ENCODE data around the gene CNIH4.

GRCh38 chr1:224357626-224358124 lies 996 bp downstream of the CNIH4 start:
- TF ChIP-seq POLR2A (IDR thresholded peaks at IDR 0.05) (no peak), CTCF (IDR thresholded peaks at IDR 0.05) (peak in 2 of 6 experiments; percentile 17 to 29)
